H9 (cell line): Measurements from ENCODE around the gene ANKH. TPM values are rescaled to one million over a fixed set of nuclear protein-coding genes. Genes with fewer than 3 reads are reported as not detected.

Source experiments
- DNase-seq: peaks from one replicate; pipeline ENCODE4 v3.0.0-alpha.2; 2017
- H2AFZ ChIP-seq: one replicate; pipeline ENCODE4 v1.6.1; 2013; ENCODE audit warnings: mild to moderate bottlenecking, low read length, control low read depth, moderate library complexity
- H2AK5ac ChIP-seq: 2 replicates; pipeline ENCODE4 v1.6.1; 2013; ENCODE audit warnings: low read length, control low read depth, mixed read lengths; ENCODE audit not compliant: insufficient read length
- H2BK120ac ChIP-seq: one replicate; pipeline ENCODE4 v1.6.1; 2013; ENCODE audit warnings: low read depth, mild to moderate bottlenecking, low read length, control low read depth, inconsistent platforms; ENCODE audit not compliant: poor library complexity, severe bottlenecking
- H2BK12ac ChIP-seq: 2 replicates; pipeline ENCODE4 v1.6.1; 2013; ENCODE audit warnings: low read length, control low read depth, mixed read lengths, low read depth; ENCODE audit not compliant: insufficient read length
- H2BK15ac ChIP-seq: 2 replicates; pipeline ENCODE4 v1.6.1; 2013; ENCODE audit warnings: low read depth, low read length, control low read depth
- H2BK20ac ChIP-seq: one replicate; pipeline ENCODE4 v1.6.1; 2013; ENCODE audit warnings: low read depth, mild to moderate bottlenecking, low read length, control low read depth, inconsistent platforms; ENCODE audit not compliant: poor library complexity, severe bottlenecking
- H2BK5ac ChIP-seq: 2 replicates; pipeline ENCODE4 v1.6.1; 2013; ENCODE audit warnings: low read length, control low read depth, mixed read lengths; ENCODE audit not compliant: insufficient read length
- H3K14ac ChIP-seq: 2 replicates; pipeline ENCODE4 v1.6.1; 2013; ENCODE audit warnings: low read length, control low read depth; ENCODE audit not compliant: insufficient read depth
- H3K18ac ChIP-seq: 2 replicates; pipeline ENCODE4 v1.6.1; 2013; ENCODE audit warnings: low read depth, mild to moderate bottlenecking, mixed read lengths, low read length, control low read depth; ENCODE audit not compliant: insufficient read length
- H3K23ac ChIP-seq: 2 replicates; pipeline ENCODE4 v1.6.1; 2013; ENCODE audit warnings: low read length, control low read depth, mixed read lengths, low read depth; ENCODE audit not compliant: insufficient read length
- H3K23me2 ChIP-seq: 2 replicates; pipeline ENCODE4 v1.6.1; 2013; ENCODE audit warnings: low read depth, mild to moderate bottlenecking, mixed read lengths, low read length, control low read depth; ENCODE audit not compliant: insufficient read length, poor library complexity, severe bottlenecking
- H3K27ac ChIP-seq: 2 replicates; pipeline ENCODE4 v1.5.1; 2013; ENCODE audit warnings: low read length, control low read depth, mixed read lengths, low read depth; ENCODE audit not compliant: insufficient read length
- H3K27me3 ChIP-seq: 2 replicates; pipeline ENCODE4 v1.6.1; 2013; ENCODE audit warnings: low read length, control low read depth, inconsistent platforms; ENCODE audit not compliant: insufficient read depth
- H3K4ac ChIP-seq: 2 replicates; pipeline ENCODE4 v1.6.1; 2013; ENCODE audit warnings: low read depth, mild to moderate bottlenecking, control low read depth, inconsistent platforms, low read length, moderate library complexity
- H3K4me1 ChIP-seq: 2 replicates; pipeline ENCODE4 v1.6.1; 2013; ENCODE audit warnings: low read length, control low read depth, inconsistent platforms; ENCODE audit not compliant: insufficient read depth
- H3K4me2 ChIP-seq: 2 replicates; pipeline ENCODE4 v1.6.1; 2013; ENCODE audit warnings: low read length, control low read depth, mixed read lengths; ENCODE audit not compliant: insufficient read length, insufficient read depth
- H3K56ac ChIP-seq: 2 replicates; pipeline ENCODE4 v1.6.1; 2013; ENCODE audit warnings: low read depth, mild to moderate bottlenecking, mixed read lengths, low read length, control low read depth; ENCODE audit not compliant: insufficient read length
- H3K79me1 ChIP-seq: 2 replicates; pipeline ENCODE4 v1.6.1; 2013; ENCODE audit warnings: low read depth, mild to moderate bottlenecking, moderate library complexity, low read length, control low read depth, inconsistent platforms; ENCODE audit not compliant: insufficient read depth, poor library complexity, severe bottlenecking
- H3K79me2 ChIP-seq: 2 replicates; pipeline ENCODE4 v1.6.1; 2013; ENCODE audit warnings: low read length, control low read depth, inconsistent platforms; ENCODE audit not compliant: insufficient read depth
- H3K9ac ChIP-seq: 2 replicates; pipeline ENCODE4 v1.6.1; 2013; ENCODE audit warnings: low read length, control low read depth, mixed read lengths; ENCODE audit not compliant: insufficient read length; ENCODE audit errors: extremely low read depth
- H3K9me3 ChIP-seq: one replicate; pipeline ENCODE4 v1.6.1; 2013; ENCODE audit warnings: low read depth, low read length, inconsistent platforms; ENCODE audit not compliant: control insufficient read depth
- H3T11ph ChIP-seq: one replicate; pipeline ENCODE4 v1.6.1; 2013; ENCODE audit warnings: mild to moderate bottlenecking, low read length, control low read depth, inconsistent platforms
- H4K20me1 ChIP-seq: one replicate; pipeline ENCODE4 v1.6.1; 2013; ENCODE audit not compliant: control insufficient read depth, insufficient read length, insufficient read depth
- H4K5ac ChIP-seq: 2 replicates; pipeline ENCODE4 v1.6.1; 2013; ENCODE audit warnings: low read depth, mild to moderate bottlenecking, mixed read lengths, low read length, control low read depth; ENCODE audit not compliant: insufficient read length
- H4K8ac ChIP-seq: replicated peaks from 2 replicates; pipeline ENCODE4 v1.6.1; 2013; ENCODE audit warnings: low read length, control low read depth, mixed read lengths, low read depth; ENCODE audit not compliant: insufficient read length
- H4K91ac ChIP-seq: 2 replicates; pipeline ENCODE4 v1.6.1; 2013; ENCODE audit warnings: low read depth, mild to moderate bottlenecking, moderate library complexity, mixed read lengths, low read length, control low read depth; ENCODE audit not compliant: insufficient read length
- H3K27ac Mint-ChIP-seq, 3 experiments: 2 replicates in 2 of 3; 3 replicates in 1 of 3; pipeline ENCODE4 v1.8.0; 2020 to 2021; ENCODE audit warnings: mixed read lengths in 3 of 3, mild to moderate bottlenecking in 1 of 3, moderate library complexity in 1 of 3
- H3K27me3 Mint-ChIP-seq: 2 replicates; pipeline ENCODE4 v1.8.0; 2021; ENCODE audit warnings: low read depth, mild to moderate bottlenecking, moderate library complexity, mixed read lengths
- H3K36me3 Mint-ChIP-seq, 3 experiments: 2 replicates in 2 of 3; 3 replicates in 1 of 3; pipeline ENCODE4 v1.8.0; 2020 to 2021; ENCODE audit warnings: low read depth in 3 of 3, mixed read lengths in 3 of 3; ENCODE audit not compliant: insufficient read depth in 1 of 3
- H3K4me1 Mint-ChIP-seq, 2 experiments: 2 replicates each; pipeline ENCODE4 v1.8.0; 2020; ENCODE audit warnings: mixed read lengths in 2 of 2
- H3K4me3 Mint-ChIP-seq, 2 experiments: 2 replicates in 1 of 2; 3 replicates in 1 of 2; pipeline ENCODE4 v1.8.0; 2020 to 2021; ENCODE audit warnings: mild to moderate bottlenecking in 2 of 2, mixed read lengths in 2 of 2, moderate library complexity in 1 of 2
- H3K9me3 Mint-ChIP-seq, 2 experiments: 2 replicates in 1 of 2; 3 replicates in 1 of 2; pipeline ENCODE4 v1.8.0; 2020; ENCODE audit warnings: mild to moderate bottlenecking in 2 of 2, mixed read lengths in 2 of 2, moderate library complexity in 1 of 2
- WGBS: extraction: QIAGEN DNeasy Blood & Tissue Kit; methylation state at CpG from one replicate; pipeline ENCODE4 v1.1.7; 2013; ENCODE audit warnings: missing lambda C conversion rate, low lambda C conversion rate, mixed read lengths; ENCODE audit not compliant: insufficient read length; ENCODE audit errors: extremely low coverage; 5-methylcytosine and 5-hydroxymethylcytosine counted together
- total RNA-seq: library from RNA; stranded (reverse); gene quantifications from 2 replicates; pipeline ENCODE4 v1.2.1, GENCODE V29; 2021
- TF ChIP-seq, protein P1 (sequence below): fragments of 200-600 bp; sonication (generic); conservative IDR thresholded peaks from 3 replicates; pipeline ENCODE4 v1.8.0; 2021; ENCODE audit warnings: antibody characterized with exemption, mild to moderate bottlenecking

Gene ANKH
- total RNA-seq, 1 experiment from 2014 or later = 9.6 TPM

DNA sequence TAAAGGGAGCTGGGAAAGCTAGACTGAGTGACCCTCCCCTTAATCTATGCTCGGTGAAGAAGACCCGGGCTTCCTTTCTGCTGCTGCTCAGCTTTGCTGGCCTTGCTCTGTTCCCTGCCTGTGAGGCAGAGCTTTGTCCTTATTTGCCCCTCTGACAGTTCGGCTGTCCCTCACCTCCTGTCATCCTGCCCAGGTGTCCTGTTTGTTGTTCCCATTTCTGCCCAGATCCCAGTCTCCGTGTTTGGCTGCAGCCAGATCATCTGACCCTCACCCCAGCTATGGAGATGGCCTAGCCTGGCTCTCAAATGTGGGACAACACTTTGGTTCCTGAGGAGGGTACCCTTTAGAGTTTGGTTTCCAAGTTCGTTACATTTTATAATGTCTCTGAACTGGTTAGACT, 186.8 kb downstream of the ANKH start:
- WGBS = no CpG with 5 or more reads among the region's 5 CpGs
- H3K18ac ChIP-seq = no peak overlapping the region
- H4K8ac ChIP-seq = no peak overlapping the region
- no peak overlapping the region for H4K5ac ChIP-seq
- H3K79me1 ChIP-seq = no peaks in the 10 kb centered on the region
- no peak overlapping the region for H2BK12ac ChIP-seq
- H2BK120ac ChIP-seq = no peak overlapping the region
- H3K27ac ChIP-seq = no peak overlapping the region
- Mint-ChIP-seq H3K9me3 (no peaks in the 10 kb centered on the region), H3K27ac (no peak overlapping the region), H3K4me3 (no peak overlapping the region), H3K27me3 (no peaks in the 10 kb centered on the region), H3K4me1 (peaks cover 5 to 6% of the 10 kb centered on the region in 2 experiments), H3K36me3 (peaks cover 20 to 57% (median 46%) of the 10 kb centered on the region in 3 experiments; a peak in 6 of 7 replicates)
- H3K4me1 ChIP-seq = no peaks in the 10 kb centered on the region
- H3T11ph ChIP-seq = no peak overlapping the region
- no peaks in the 10 kb centered on the region for H3K27me3 ChIP-seq
- no peaks in the 10 kb centered on the region for H3K23me2 ChIP-seq
- no peak overlapping the region for H3K4me2 ChIP-seq
- no peak overlapping the region for H4K91ac ChIP-seq
- no peak overlapping the region for H3K23ac ChIP-seq
- H2AFZ ChIP-seq = no peak overlapping the region
- no peaks in the 10 kb centered on the region for H3K9me3 ChIP-seq
- no peaks in the 10 kb centered on the region for H3K79me2 ChIP-seq
- no peak overlapping the region for H2BK15ac ChIP-seq
- DNase-seq = no peak
- no peak overlapping the region for H2BK20ac ChIP-seq
- H3K9ac ChIP-seq = no peak overlapping the region
- H3K4ac ChIP-seq = no peak overlapping the region
- H2BK5ac ChIP-seq = no peak overlapping the region
- TF ChIP-seq, protein P1, sequence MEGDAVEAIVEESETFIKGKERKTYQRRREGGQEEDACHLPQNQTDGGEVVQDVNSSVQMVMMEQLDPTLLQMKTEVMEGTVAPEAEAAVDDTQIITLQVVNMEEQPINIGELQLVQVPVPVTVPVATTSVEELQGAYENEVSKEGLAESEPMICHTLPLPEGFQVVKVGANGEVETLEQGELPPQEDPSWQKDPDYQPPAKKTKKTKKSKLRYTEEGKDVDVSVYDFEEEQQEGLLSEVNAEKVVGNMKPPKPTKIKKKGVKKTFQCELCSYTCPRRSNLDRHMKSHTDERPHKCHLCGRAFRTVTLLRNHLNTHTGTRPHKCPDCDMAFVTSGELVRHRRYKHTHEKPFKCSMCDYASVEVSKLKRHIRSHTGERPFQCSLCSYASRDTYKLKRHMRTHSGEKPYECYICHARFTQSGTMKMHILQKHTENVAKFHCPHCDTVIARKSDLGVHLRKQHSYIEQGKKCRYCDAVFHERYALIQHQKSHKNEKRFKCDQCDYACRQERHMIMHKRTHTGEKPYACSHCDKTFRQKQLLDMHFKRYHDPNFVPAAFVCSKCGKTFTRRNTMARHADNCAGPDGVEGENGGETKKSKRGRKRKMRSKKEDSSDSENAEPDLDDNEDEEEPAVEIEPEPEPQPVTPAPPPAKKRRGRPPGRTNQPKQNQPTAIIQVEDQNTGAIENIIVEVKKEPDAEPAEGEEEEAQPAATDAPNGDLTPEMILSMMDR = no peak
- no peak overlapping the region for H3K14ac ChIP-seq
- H4K20me1 ChIP-seq = no peaks in the 10 kb centered on the region
- H2AK5ac ChIP-seq = no peak overlapping the region
- no peak overlapping the region for H3K56ac ChIP-seq
